Dedifferentiated amniotic fluid mesenchymal stem cell (primary cell): Measurements from ENCODE around the gene PCIF1.
"Not testable (repeated sequence)": the region's sequence is repeated elsewhere in the genome, so short reads cannot be mapped to it uniquely, and the experiment has no call there.

ENCODE experiments used
- DNase-seq: peaks from one replicate; pipeline ENCODE4 v3.0.0-alpha.2; 2016; ENCODE audit errors: extremely low spot score

PCIF1 gene

DNA sequence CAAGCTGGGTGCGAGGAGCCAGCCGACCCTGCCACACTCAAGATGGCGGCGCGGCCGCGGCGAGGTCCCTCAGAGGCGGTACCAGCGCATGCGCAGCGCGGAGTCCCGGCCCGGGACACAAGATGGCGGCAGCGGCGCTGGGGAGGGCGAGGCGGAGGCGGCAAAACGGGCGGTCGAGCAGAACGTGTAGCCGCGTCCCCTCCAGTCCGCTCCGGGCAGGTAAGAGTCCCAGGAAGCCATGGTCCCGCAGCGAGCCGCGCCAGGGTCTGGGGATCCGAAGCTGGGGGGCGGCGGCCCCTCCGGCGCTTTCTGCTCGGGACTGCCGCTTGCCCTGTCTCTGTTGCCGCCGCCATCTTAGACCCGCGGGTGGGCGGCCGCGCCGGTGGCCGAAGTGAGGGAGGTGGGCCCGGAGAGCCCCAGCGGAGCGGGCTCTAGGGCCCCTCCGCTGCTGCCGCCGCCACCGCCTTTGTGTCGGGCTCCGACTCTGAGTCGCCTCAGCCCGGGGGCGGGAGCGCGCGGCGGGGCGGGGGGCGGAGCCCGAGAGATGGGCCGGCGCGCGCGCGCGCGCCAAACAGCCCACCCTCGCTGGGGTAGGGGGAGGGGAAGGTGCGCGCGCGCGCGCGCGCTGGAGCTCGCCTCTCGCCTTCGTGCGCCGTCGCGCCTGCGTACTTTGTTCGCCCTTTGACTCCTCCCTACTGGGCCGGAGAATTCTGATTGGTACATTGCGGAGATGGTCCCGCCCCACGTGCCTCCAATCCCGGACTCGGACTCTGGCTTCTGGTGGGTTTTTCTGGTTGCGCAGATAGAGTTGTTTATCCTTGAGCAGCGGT, at the start of gene PCIF1:
Gene PCIF1 (plus strand): TSS at position 98 of the 830 bp plus-strand sequence. CDS start 4,317 bp downstream, outside the sequence.
- DNase-seq = peak; percentile 98

GRCh38 chr20:45886590-45887345, 47.7 kb upstream of the PCIF1 start:
- DNase-seq = no peak

DNA sequence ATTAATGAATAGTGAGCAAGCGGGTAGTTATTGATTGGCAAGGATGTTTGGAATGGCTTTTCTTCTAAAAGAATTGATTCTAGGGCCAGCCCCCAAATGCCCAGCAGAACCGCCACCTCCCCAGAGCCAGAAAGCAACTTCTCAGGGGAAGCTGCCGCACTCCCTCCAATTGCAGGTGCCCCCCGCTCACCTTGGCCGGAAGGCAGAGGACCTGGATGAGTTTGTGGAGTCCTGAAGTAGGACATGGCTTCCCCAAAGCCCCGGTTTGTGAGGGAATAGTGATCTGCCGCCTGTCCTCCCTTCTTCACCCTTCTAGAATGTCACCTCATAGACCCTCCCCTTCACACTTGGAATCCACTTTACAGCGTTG, 47.2 kb upstream of the PCIF1 start, which contains the start of gene SPATA25:
Gene SPATA25 (minus strand): TSS at position 277 of the 370 bp plus-strand sequence. CDS start 32 bp downstream, at position 245.
- no peak for DNase-seq

- DNase-seq = no peak
Measured at GRCh38 chr20:45888681-45889080, 45.8 kb upstream of the PCIF1 start.

GRCh38 chr20:45890077-45890984, 44.2 kb upstream of the PCIF1 start:
- peak; percentile 52 for DNase-seq

DNA sequence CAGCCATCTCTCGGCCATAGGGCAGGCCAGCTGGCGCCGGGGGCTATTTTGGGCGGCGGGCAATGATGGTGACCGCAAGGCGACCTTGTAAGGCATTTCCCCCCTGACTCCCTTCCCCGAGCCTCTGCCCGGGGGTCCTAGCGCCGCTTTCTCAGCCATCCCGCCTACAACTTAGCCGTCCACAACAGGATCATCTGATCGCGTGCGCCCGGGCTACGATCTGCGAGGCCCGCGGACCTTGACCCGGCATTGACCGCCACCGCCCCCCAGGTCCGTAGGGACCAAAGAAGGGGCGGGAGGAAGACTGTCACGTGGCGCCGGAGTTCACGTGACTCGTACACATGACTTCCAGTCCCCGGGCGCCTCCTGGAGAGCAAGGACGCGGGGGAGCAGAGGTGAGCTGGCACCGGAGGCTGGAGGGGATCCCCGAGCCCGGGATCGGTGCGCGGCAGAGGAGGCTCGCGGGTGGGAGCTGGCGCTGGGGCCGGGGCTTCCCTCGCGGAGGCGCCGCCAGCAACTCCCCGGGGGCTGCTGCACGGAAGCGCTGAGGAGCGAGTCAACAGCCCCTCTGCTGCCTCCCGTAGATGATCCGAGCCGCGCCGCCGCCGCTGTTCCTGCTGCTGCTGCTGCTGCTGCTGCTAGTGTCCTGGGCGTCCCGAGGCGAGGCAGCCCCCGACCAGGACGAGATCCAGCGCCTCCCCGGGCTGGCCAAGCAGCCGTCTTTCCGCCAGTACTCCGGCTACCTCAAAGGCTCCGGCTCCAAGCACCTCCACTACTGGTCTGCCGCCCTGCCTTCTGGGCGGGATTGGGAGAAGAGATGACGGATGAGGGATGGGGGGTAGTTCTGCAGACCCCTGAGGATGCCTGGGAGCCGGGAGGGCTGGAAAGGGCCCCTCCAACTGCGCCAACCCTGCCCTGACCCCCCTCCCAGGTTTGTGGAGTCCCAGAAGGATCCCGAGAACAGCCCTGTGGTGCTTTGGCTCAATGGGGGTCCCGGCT, 43.2 kb upstream of the PCIF1 start, which contains the start of the genes CTSA and NEURL2:
Gene CTSA (plus strand): TSS at position 351 of the 999 bp plus-strand sequence. CDS start 234 bp downstream, at position 585.
Gene NEURL2 (minus strand): TSS at position 224 of the 999 bp plus-strand sequence. CDS start 217 bp downstream, at position 7.
- DNase-seq = peak; percentile 63

GRCh38 chr20:45892049-45892825, 42.2 kb upstream of the PCIF1 start:
- no peak for DNase-seq

GRCh38 chr20:45892828-45893500, 41.5 kb upstream of the PCIF1 start:
- no peak for DNase-seq

- no peak for DNase-seq
Measured at GRCh38 chr20:45893831-45894230, 40.7 kb upstream of the PCIF1 start.

DNA sequence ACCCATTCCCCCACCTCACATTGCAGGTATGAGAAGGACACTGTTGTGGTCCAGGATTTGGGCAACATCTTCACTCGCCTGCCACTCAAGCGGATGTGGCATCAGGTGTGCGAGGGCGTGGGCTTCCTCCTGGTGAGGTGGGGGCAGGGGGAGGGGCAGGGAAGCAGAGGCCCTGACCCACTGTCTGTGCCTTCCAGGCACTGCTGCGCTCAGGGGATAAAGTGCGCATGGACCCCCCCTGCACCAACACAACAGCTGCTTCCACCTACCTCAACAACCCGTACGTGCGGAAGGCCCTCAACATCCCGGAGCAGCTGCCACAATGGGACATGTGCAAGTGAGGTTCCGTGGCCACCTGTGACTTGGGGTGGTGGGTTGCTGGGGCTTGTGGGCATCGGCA, 39.7 kb upstream of the PCIF1 start:
- DNase-seq = peak; percentile 9

DNA sequence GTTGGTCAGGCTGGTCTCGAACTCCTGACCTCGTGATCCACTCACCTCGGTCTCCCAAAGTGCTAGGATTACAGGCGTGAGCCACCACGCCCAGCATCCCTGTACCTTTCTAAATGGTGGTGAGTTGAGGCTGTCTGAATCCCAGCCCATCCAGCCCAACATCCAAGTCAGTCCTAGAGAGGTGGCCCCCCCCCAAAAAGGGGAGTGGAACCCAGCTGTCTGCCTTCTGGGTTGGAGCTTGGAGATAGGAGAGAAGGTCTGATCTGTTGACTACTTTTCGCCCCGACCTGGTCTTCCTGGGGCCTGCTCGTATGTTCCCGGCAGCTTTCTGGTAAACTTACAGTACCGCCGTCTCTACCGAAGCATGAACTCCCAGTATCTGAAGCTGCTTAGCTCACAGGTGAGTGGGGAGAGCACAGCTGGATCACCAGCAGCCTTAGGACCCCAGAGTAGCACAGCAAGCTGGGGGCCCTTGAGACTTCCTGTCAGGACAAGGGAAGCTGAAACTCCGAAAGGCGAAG, 37.8 kb upstream of the PCIF1 start:
- DNase-seq = no peak

- DNase-seq = no peak
Measured at GRCh38 chr20:45897289-45897688, 37.2 kb upstream of the PCIF1 start.

GRCh38 chr20:45897692-45898091, 36.8 kb upstream of the PCIF1 start:
- DNase-seq = no peak

DNA sequence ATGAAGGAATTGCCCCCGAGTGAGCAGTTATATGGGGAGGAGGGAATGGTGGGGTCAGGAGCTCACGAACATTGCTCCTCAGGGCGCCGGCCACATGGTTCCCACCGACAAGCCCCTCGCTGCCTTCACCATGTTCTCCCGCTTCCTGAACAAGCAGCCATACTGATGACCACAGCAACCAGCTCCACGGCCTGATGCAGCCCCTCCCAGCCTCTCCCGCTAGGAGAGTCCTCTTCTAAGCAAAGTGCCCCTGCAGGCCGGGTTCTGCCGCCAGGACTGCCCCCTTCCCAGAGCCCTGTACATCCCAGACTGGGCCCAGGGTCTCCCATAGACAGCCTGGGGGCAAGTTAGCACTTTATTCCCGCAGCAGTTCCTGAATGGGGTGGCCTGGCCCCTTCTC, 36.2 kb upstream of the PCIF1 start:
- DNase-seq = no peak

DNA sequence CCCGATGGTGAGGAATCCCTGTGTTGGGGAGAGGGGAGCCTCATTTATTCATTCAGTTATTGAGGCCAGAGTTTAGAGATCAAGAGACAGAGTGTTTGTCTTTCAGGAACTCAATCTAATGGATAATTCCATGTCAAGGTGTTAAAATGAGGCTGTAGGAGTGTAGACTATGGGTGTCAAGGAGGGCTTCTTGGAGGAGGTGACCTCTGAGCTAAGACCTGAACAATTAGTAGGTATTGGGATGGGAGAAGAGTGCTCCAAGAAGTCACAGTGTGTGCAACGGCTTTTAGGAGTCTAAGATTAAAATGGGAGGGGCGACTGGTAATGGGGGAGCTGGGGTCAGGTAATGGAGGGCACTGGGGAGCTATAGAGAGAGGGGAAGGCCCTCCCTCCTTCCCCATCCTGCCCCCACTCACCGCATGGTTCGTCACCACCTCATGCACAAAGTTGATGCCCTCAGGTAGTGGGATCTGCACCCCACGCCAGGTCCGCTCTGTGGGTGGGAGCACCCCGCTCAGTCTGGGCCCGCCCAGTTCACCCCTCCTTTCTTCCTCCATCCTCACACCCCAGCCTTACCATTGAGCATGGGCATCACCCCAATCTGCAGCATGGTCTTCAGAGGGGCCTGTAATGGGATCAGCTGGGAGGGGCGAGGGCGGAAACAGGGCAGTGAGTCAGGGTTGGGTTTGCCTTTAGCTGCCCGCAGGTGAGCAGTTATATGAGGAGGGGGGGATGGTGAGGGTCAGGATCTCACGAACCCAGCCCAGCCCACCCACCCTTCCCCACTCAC, 35.2 kb upstream of the PCIF1 start:
- no peak for DNase-seq

DNA sequence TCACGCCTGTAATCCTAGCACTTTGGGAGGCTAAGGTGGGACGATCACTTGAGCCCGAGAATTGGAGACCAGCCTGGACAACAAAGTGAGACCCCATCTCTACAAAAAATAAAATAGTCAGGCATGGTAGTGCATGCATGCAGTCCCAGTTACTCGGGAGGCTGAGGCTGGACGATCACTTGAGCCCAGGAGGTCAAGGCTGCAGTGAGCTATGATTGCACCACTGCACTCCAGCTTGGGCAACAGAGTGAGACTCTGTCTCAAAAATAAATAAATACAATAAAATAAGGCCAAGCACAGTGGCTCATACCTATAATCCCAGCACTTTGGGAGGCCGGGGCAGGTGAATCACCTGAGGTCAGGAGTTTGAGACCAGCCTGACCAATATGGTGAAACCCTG, 33.2 kb upstream of the PCIF1 start:
- DNase-seq = not testable (repeated sequence)

DNA sequence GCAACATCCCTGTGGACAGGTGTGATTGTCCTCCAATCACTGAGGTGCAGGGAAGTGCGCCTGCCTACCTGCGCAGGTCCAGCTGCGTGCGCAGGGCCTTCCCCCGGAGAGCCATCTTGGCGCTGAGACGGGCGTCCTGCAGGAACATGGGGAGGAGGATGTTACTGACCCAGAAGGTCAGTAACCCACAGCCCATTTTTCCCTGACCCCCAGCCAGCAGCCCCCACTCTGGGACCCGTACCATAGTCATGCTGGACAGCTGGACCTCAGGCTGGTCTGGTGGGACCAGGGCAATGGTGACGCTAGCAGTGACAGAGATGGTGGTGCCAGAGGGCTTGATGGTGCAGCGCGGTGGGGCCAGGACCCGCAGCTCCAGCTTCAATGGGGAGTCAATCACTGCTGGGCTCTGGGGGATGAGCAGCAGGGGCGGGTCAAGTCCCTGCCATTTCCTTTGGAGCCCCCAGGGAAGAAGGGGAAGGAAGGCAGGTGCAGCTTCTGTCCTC, 32.2 kb upstream of the PCIF1 start:
- no peak for DNase-seq
